Upper lobe of left lung (tissue), 4 donors: ENCODE results near the gene ARHGEF26.

Experiments used
- CTCF ChIP-seq, 6 experiments: fragments of 450-650 bp in 4 of 6; fragments of 200-600 bp in 2 of 6; sonication (generic) in 2 of 6; IDR thresholded peaks; one replicate each; pipeline ENCODE4 v1.5.1; 2016 to 2019; ENCODE audit warnings: antibody characterized with exemption in 6 of 6
- EP300 ChIP-seq, 4 donors: sonication (generic); formaldehyde crosslinking; IDR thresholded peaks; one replicate each; pipeline ENCODE4 v1.5.1; 2017; ENCODE audit warnings: antibody characterized with exemption in 4 of 4, control low read depth in 2 of 4
- POLR2A ChIP-seq, 4 donors: fragments of 450-650 bp; IDR thresholded peaks; one replicate each; pipeline ENCODE4 v1.5.1; 2016 to 2017; ENCODE audit warnings: antibody characterized with exemption in 4 of 4, mild to moderate bottlenecking in 2 of 4
- POLR2AphosphoS5 ChIP-seq, 2 donors: sonication (generic); formaldehyde crosslinking; IDR thresholded peaks; one replicate each; pipeline ENCODE4 v1.5.1; 2017; ENCODE audit warnings: antibody characterized with exemption in 2 of 2

GRCh38 chr3:154169796-154170110 is 48.6 kb downstream of the ARHGEF26 start:
- TF ChIP-seq POLR2A (IDR thresholded peaks at IDR 0.05), result no peak
- no peak for TF ChIP-seq CTCF (IDR thresholded peaks at IDR 0.05)
- TF ChIP-seq POLR2AphosphoS5 (IDR thresholded peaks at IDR 0.05), result no peak
- no peak for TF ChIP-seq EP300 (IDR thresholded peaks at IDR 0.05)
